Measurements from ENCODE around the gene XRRA1.

- TF ChIP-seq, protein P1, sequence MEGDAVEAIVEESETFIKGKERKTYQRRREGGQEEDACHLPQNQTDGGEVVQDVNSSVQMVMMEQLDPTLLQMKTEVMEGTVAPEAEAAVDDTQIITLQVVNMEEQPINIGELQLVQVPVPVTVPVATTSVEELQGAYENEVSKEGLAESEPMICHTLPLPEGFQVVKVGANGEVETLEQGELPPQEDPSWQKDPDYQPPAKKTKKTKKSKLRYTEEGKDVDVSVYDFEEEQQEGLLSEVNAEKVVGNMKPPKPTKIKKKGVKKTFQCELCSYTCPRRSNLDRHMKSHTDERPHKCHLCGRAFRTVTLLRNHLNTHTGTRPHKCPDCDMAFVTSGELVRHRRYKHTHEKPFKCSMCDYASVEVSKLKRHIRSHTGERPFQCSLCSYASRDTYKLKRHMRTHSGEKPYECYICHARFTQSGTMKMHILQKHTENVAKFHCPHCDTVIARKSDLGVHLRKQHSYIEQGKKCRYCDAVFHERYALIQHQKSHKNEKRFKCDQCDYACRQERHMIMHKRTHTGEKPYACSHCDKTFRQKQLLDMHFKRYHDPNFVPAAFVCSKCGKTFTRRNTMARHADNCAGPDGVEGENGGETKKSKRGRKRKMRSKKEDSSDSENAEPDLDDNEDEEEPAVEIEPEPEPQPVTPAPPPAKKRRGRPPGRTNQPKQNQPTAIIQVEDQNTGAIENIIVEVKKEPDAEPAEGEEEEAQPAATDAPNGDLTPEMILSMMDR (IDR thresholded peaks at IDR 0.05): no peak
- TF ChIP-seq POLR2A (IDR thresholded peaks at IDR 0.05): no peak
Measured at GRCh38 chr11:74950374-74950969, 1.6 kb upstream of the XRRA1 start.

All from uterus (tissue), 2 donors.